Progenitor cell of endocrine pancreas (in vitro differentiated cells): ENCODE measurements around the gene PPP2R2B. TPM values are rescaled to one million over a fixed set of nuclear protein-coding genes. Genes with fewer than 3 reads are reported as not detected.

Experiments used
- DNase-seq: peaks from one replicate; pipeline ENCODE4 v3.0.0; 2021; ENCODE audit warnings: low spot score; ENCODE audit not compliant: unreplicated experiment
- H3K27ac Mint-ChIP-seq: 2 replicates; pipeline ENCODE4 v1.8.0; 2021; ENCODE audit warnings: mild to moderate bottlenecking, moderate library complexity, mixed read lengths
- H3K27me3 Mint-ChIP-seq: 2 replicates; pipeline ENCODE4 v1.8.0; 2021; ENCODE audit warnings: mixed read lengths
- H3K36me3 Mint-ChIP-seq: 2 replicates; pipeline ENCODE4 v1.8.0; 2022; ENCODE audit warnings: mixed read lengths; ENCODE audit not compliant: insufficient read depth
- H3K4me1 Mint-ChIP-seq: 2 replicates; pipeline ENCODE4 v1.8.0; 2021; ENCODE audit warnings: low read depth, mixed read lengths
- H3K4me3 Mint-ChIP-seq: 2 replicates; pipeline ENCODE4 v1.8.0; 2021; ENCODE audit warnings: low read depth, mild to moderate bottlenecking, moderate library complexity, mixed read lengths
- H3K9me3 Mint-ChIP-seq: 2 replicates; pipeline ENCODE4 v1.8.0; 2021; ENCODE audit warnings: low read depth, mixed read lengths
- CTCF ChIP-seq: fragments of 200-600 bp; sonication (generic); IDR thresholded peaks from one replicate; pipeline ENCODE4 v1.5.0; 2021; ENCODE audit warnings: antibody characterized with exemption, mild to moderate bottlenecking; ENCODE audit not compliant: unreplicated experiment
- total RNA-seq: library from RNA; stranded (reverse); gene quantifications from 2 replicates; pipeline ENCODE4 v1.2.1, GENCODE V29; 2021

The PPP2R2B gene
- total RNA-seq, 1 donor from 2014 or later = 1.8 TPM

GRCh38 chr5:146893991-146894390, 15.4 kb upstream of the PPP2R2B start:
- H3K27ac Mint-ChIP-seq = no peak overlapping the region
- DNase-seq = no peak
- H3K4me1 Mint-ChIP-seq = peaks cover 2% of the 10 kb centered on the region
- H3K36me3 Mint-ChIP-seq = peaks cover 1% of the 10 kb centered on the region
- peaks cover 4% of the 10 kb centered on the region for H3K9me3 Mint-ChIP-seq
- H3K4me3 Mint-ChIP-seq = no peak overlapping the region
- TF ChIP-seq CTCF = no peak
- peaks cover 6% of the 10 kb centered on the region for H3K27me3 Mint-ChIP-seq

- Mint-ChIP-seq H3K27ac (no peak overlapping the region), H3K9me3 (peaks cover under 1% of the 10 kb centered on the region), H3K4me3 (no peak overlapping the region), H3K4me1 (peaks cover 2% of the 10 kb centered on the region), H3K36me3 (no peaks in the 10 kb centered on the region), H3K27me3 (peaks cover 11% of the 10 kb centered on the region)
- no peak for TF ChIP-seq CTCF
- DNase-seq = no peak
Observed at GRCh38 chr5:146892231-146892630, 13.7 kb upstream of the PPP2R2B start.

- Mint-ChIP-seq H3K27me3 (peaks cover 11% of the 10 kb centered on the region), H3K4me1 (peaks cover 2% of the 10 kb centered on the region), H3K27ac (no peak overlapping the region), H3K4me3 (no peak overlapping the region), H3K9me3 (no peaks in the 10 kb centered on the region), H3K36me3 (no peaks in the 10 kb centered on the region)
- no peak for DNase-seq
- no peak for TF ChIP-seq CTCF
Observed at GRCh38 chr5:146891511-146891910, 13.0 kb upstream of the PPP2R2B start.

- no peaks in the 10 kb centered on the region for H3K9me3 Mint-ChIP-seq
- no peak for TF ChIP-seq CTCF
- no peak overlapping the region for H3K27ac Mint-ChIP-seq
- H3K4me3 Mint-ChIP-seq = no peak overlapping the region
- H3K27me3 Mint-ChIP-seq = peaks cover 11% of the 10 kb centered on the region
- no peaks in the 10 kb centered on the region for H3K36me3 Mint-ChIP-seq
- peaks cover 2% of the 10 kb centered on the region for H3K4me1 Mint-ChIP-seq
- DNase-seq = no peak
Observed at GRCh38 chr5:146890731-146891440, 12.3 kb upstream of the PPP2R2B start.

- Mint-ChIP-seq H3K27me3 (peaks cover 10% of the 10 kb centered on the region), H3K36me3 (no peaks in the 10 kb centered on the region), H3K27ac (no peak overlapping the region), H3K4me1 (peaks cover 2% of the 10 kb centered on the region), H3K4me3 (no peak overlapping the region), H3K9me3 (no peaks in the 10 kb centered on the region)
- DNase-seq = no peak
- no peak for TF ChIP-seq CTCF
Observed at GRCh38 chr5:146890066-146890465, 11.5 kb upstream of the PPP2R2B start.
